Measurements from ENCODE around the gene KIF26B.

DNA sequence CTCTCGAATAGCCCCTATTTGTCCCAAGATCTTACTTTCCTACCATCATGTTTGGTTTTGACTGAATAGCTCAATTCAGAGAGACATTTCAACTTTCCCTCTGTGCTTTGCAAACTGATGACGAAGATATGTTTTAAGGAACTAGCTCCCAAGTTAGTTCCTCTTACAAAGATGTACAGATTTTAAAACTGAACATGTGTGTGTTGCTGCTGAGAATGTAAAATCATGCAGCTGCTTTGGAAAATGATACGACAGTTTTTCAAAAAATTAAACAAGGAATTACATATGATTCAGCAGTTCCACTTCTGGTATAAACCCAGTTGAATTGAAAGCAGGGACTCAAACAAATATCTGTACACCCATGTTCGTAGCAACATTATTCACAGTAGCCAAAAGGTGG lies 33.6 kb downstream of the KIF26B start:
- TF ChIP-seq EZH2 (IDR thresholded peaks at IDR 0.05; ENCODE audit: borderline replicate concordance, low read length), result no peak
- TF ChIP-seq, protein P1, sequence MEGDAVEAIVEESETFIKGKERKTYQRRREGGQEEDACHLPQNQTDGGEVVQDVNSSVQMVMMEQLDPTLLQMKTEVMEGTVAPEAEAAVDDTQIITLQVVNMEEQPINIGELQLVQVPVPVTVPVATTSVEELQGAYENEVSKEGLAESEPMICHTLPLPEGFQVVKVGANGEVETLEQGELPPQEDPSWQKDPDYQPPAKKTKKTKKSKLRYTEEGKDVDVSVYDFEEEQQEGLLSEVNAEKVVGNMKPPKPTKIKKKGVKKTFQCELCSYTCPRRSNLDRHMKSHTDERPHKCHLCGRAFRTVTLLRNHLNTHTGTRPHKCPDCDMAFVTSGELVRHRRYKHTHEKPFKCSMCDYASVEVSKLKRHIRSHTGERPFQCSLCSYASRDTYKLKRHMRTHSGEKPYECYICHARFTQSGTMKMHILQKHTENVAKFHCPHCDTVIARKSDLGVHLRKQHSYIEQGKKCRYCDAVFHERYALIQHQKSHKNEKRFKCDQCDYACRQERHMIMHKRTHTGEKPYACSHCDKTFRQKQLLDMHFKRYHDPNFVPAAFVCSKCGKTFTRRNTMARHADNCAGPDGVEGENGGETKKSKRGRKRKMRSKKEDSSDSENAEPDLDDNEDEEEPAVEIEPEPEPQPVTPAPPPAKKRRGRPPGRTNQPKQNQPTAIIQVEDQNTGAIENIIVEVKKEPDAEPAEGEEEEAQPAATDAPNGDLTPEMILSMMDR (IDR thresholded peaks at IDR 0.05; ENCODE audit: low read length), result no peak
